ENCODE data around the gene MAP3K8. TPM values are rescaled to one million over a fixed set of nuclear protein-coding genes. Genes with fewer than 3 reads are reported as not detected.

Gene MAP3K8
- total and polyA plus RNA-seq, 2 donors (not counting 1 experiment from before 2014, with no cell fraction given), result 97.0 to 99.2 TPM

GRCh38 chr10:30437031-30437841, 3.3 kb downstream of the MAP3K8 start:
- ATAC-seq (ENCODE audit: low read depth) (no peak), DNase-seq (peak; percentile 53)
- Mint-ChIP-seq H3K27ac (peak overlapping the region; percentile 81), H3K4me3 (peak overlapping the region; percentile 98), H3K4me1 (peaks cover 70% of the 10 kb centered on the region), H3K27me3 (no peaks in the 10 kb centered on the region), H3K9me3 (ENCODE audit: insufficient read depth) (no peaks in the 10 kb centered on the region)
- Histone ChIP-seq H3K36me3 (replicated peaks in 1 of 2; ENCODE audit: control extremely low read depth in 1 of 2, control insufficient read depth in 1 of 2, extremely low read depth in 1 of 2, insufficient read depth in 2 of 2, low read length in 1 of 2) (peaks cover 4 to 57% of the 10 kb centered on the region in 2 experiments), H4K20me1 (ENCODE audit: control insufficient read depth, insufficient read depth, low read length, poor library complexity, severe bottlenecking) (peaks cover 78% of the 10 kb centered on the region), H3K4me3 (ENCODE audit: control extremely low read depth in 1 of 5, extremely low read depth in 1 of 5, insufficient read depth in 1 of 5, low read depth in 2 of 5, low read length in 4 of 5) (peak overlapping the region; percentile 38 to 99 (median 50)), H3K79me2 (ENCODE audit: control insufficient read depth, insufficient read depth, low read length) (peaks cover 91% of the 10 kb centered on the region), H3K4me1 (ENCODE audit: control insufficient read depth in 2 of 2, insufficient read depth in 2 of 2, low read length in 2 of 2) (peaks cover 49 to 51% of the 10 kb centered on the region in 2 donors), H3K9me3 (ENCODE audit: control extremely low read depth in 1 of 3, control insufficient read depth in 2 of 3, insufficient read depth in 1 of 3, low read length in 2 of 3) (peaks cover 0 to 5% (median 0%) of the 10 kb centered on the region in 3 donors), H3K27ac (ENCODE audit: low read length in 2 of 2) (peak overlapping the region; percentile 26 to 46), H3K4me2 (replicated peaks; ENCODE audit: low read depth, low read length, poor library complexity, severe bottlenecking) (peak overlapping the region; percentile 82), H3K27me3 (replicated peaks in 1 of 4; ENCODE audit: control extremely low read depth in 1 of 4, control insufficient read depth in 3 of 4, insufficient read depth in 4 of 4, low read length in 3 of 4) (no peaks in the 10 kb centered on the region), H2AFZ (ENCODE audit: insufficient read depth, low read depth, low read length, poor library complexity, severe bottlenecking) (no peak overlapping the region), H3K9ac (ENCODE audit: low read length) (peak overlapping the region; percentile 97)
- 15% methylated on average over 5 of the region's 13 CpGs for WGBS (ENCODE audit: insufficient coverage)
- ChIA-PET CTCF (interaction anchor here (0.7 to 4.2 kb wide), 13 partner anchors 15 to 154 kb away, joined by 3 to 50 read pairs (median 4); no protein-coding TSS in a partner anchor), POLR2A (interaction anchor here (0.7 to 1.2 kb wide), 4 partner anchors 23 to 92 kb away, joined by 3 to 6 read pairs (median 4); no protein-coding TSS in a partner anchor)
- no peak for TF ChIP-seq EZH2 (IDR thresholded peaks at IDR 0.05; ENCODE audit: borderline replicate concordance, insufficient read depth, low read depth, low read length, poor library complexity, severe bottlenecking)
- TF ChIP-seq CTCF (IDR thresholded peaks at IDR 0.05), result no peak
- intact Hi-C loops (cut with micrococcal nuclease), result loop anchor here (5.0 to 10.0 kb wide), 3 partner anchors 595 to 1908 kb away; partner anchors contain the start of genes EPC1, ZEB1 and ZNF438

Data from B cell (primary cell).